Measurements from ENCODE around the gene TCF4.
A peak's percentile ranks its signal among the peaks of the same experiment; 100 is the strongest.

The TCF4 gene

GRCh38 chr18:55321265-55322177 lies 266.5 kb downstream of the TCF4 start:
- H3K9me3 ChIP-seq (ENCODE audit: control extremely low read depth in 1 of 5, control insufficient read depth in 4 of 5, insufficient read depth in 2 of 5, low read depth in 1 of 5, low read length in 4 of 5), result no peaks in the 10 kb centered on the region
- peak overlapping the region; percentile 51 to 78 for H3K27ac ChIP-seq (ENCODE audit: insufficient read depth in 1 of 2, low read depth in 1 of 2, low read length in 2 of 2, poor library complexity in 1 of 2, severe bottlenecking in 2 of 2)
- H3K36me3 ChIP-seq (ENCODE audit: control insufficient read depth in 4 of 4, insufficient read depth in 4 of 4, low read length in 3 of 4), result no peaks in the 10 kb centered on the region
- H3K27me3 ChIP-seq (replicated peaks in 2 of 5; ENCODE audit: control insufficient read depth in 4 of 5, insufficient read depth in 5 of 5, low read length in 4 of 5), result no peaks in the 10 kb centered on the region
- under 1% methylated on average over 25 of the region's 31 CpGs for WGBS (ENCODE audit: insufficient coverage)
- peak; percentile 87 to 93 (median 91) for DNase-seq
- H3K4me1 ChIP-seq (ENCODE audit: control extremely low read depth in 1 of 4, control insufficient read depth in 4 of 4, insufficient read depth in 4 of 4, low read length in 3 of 4), result peaks cover 16 to 54% (median 33%) of the 10 kb centered on the region in 4 experiments
- peak overlapping the region; percentile 55 to 96 (median 89) for H3K4me3 ChIP-seq (ENCODE audit: control insufficient read depth in 1 of 7, extremely low read depth in 1 of 7, insufficient read depth in 4 of 7, low read depth in 2 of 7, low read length in 6 of 7)
- POLR2A ChIA-PET, result interaction anchor here (0.6 to 1.1 kb wide), 6 partner anchors 17 to 1243 kb away, joined by 3 to 9 read pairs (median 3); no protein-coding TSS in a partner anchor
- CTCF ChIA-PET, result interaction anchor here (0.6 to 2.2 kb wide), 8 partner anchors 8 to 95 kb away, joined by 3 to 14 read pairs (median 4); no protein-coding TSS in a partner anchor

GRCh38 chr18:55320424-55321264 lies 267.3 kb downstream of the TCF4 start:
- Histone ChIP-seq H3K4me1 (ENCODE audit: control extremely low read depth in 1 of 4, control insufficient read depth in 4 of 4, insufficient read depth in 4 of 4, low read length in 3 of 4) (peaks cover 16 to 54% (median 37%) of the 10 kb centered on the region in 4 experiments), H3K4me3 (ENCODE audit: control insufficient read depth in 1 of 7, extremely low read depth in 1 of 7, insufficient read depth in 4 of 7, low read depth in 2 of 7, low read length in 6 of 7) (peak overlapping the region in 6 of 7 experiments; percentile 77 to 96 (median 90)), H3K9me3 (ENCODE audit: control extremely low read depth in 1 of 5, control insufficient read depth in 4 of 5, insufficient read depth in 2 of 5, low read depth in 1 of 5, low read length in 4 of 5) (no peaks in the 10 kb centered on the region), H3K27ac (ENCODE audit: insufficient read depth in 1 of 2, low read depth in 1 of 2, low read length in 2 of 2, poor library complexity in 1 of 2, severe bottlenecking in 2 of 2) (peak overlapping the region; percentile 51 to 78), H3K27me3 (replicated peaks in 2 of 5; ENCODE audit: control insufficient read depth in 4 of 5, insufficient read depth in 5 of 5, low read length in 4 of 5) (no peaks in the 10 kb centered on the region), H3K36me3 (ENCODE audit: control insufficient read depth in 4 of 4, insufficient read depth in 4 of 4, low read length in 3 of 4) (no peaks in the 10 kb centered on the region)
- POLR2A ChIA-PET, result interaction anchor here (0.6 kb wide), 2 partner anchors 307 to 1244 kb away, joined by 3 read pairs; no protein-coding TSS in a partner anchor
- peak in 2 of 3 donors; percentile 41 to 54 for DNase-seq
- CTCF ChIA-PET, result interaction anchor here (1.3 to 2.2 kb wide), 2 partner anchors 9 to 22 kb away, joined by 4 to 14 read pairs; no protein-coding TSS in a partner anchor
- 82% methylated on average over 4 of the region's 8 CpGs for WGBS (ENCODE audit: insufficient coverage)

GRCh38 chr18:55319459-55320193 lies 268.4 kb downstream of the TCF4 start:
- Histone ChIP-seq H3K27me3 (replicated peaks in 2 of 5; ENCODE audit: control insufficient read depth in 4 of 5, insufficient read depth in 5 of 5, low read length in 4 of 5) (no peaks in the 10 kb centered on the region), H3K9me3 (ENCODE audit: control extremely low read depth in 1 of 5, control insufficient read depth in 4 of 5, insufficient read depth in 2 of 5, low read depth in 1 of 5, low read length in 4 of 5) (no peaks in the 10 kb centered on the region), H3K4me1 (ENCODE audit: control extremely low read depth in 1 of 4, control insufficient read depth in 4 of 4, insufficient read depth in 4 of 4, low read length in 3 of 4) (peaks cover 16 to 54% (median 37%) of the 10 kb centered on the region in 4 experiments), H3K36me3 (ENCODE audit: control insufficient read depth in 4 of 4, insufficient read depth in 4 of 4, low read length in 3 of 4) (no peaks in the 10 kb centered on the region), H3K27ac (ENCODE audit: insufficient read depth in 1 of 2, low read depth in 1 of 2, low read length in 2 of 2, poor library complexity in 1 of 2, severe bottlenecking in 2 of 2) (peak overlapping the region; percentile 3 to 57), H3K4me3 (ENCODE audit: control insufficient read depth in 1 of 7, extremely low read depth in 1 of 7, insufficient read depth in 4 of 7, low read depth in 2 of 7, low read length in 6 of 7) (peak overlapping the region in 5 of 7 experiments; percentile 2 to 96 (median 9))
- CTCF ChIA-PET, result interaction anchor here (0.5 to 1.3 kb wide), 3 partner anchors 9 to 24 kb away, joined by 3 read pairs; no protein-coding TSS in a partner anchor
- DNase-seq, result no peak
- no CpG with 5 or more reads among the region's 6 CpGs for WGBS (ENCODE audit: insufficient coverage)
- POLR2A ChIA-PET, result interaction anchor here (0.6 kb wide), 1 partner anchor 24 kb away, joined by 4 read pairs; no protein-coding TSS in a partner anchor

- no peak overlapping the region for H3K27ac ChIP-seq (ENCODE audit: insufficient read depth in 1 of 2, low read depth in 1 of 2, low read length in 2 of 2, poor library complexity in 1 of 2, severe bottlenecking in 2 of 2)
- no peak for DNase-seq
- H3K36me3 ChIP-seq (ENCODE audit: control insufficient read depth in 4 of 4, insufficient read depth in 4 of 4, low read length in 3 of 4), result no peaks in the 10 kb centered on the region
- H3K4me1 ChIP-seq (ENCODE audit: control extremely low read depth in 1 of 4, control insufficient read depth in 4 of 4, insufficient read depth in 4 of 4, low read length in 3 of 4), result peaks cover 16 to 54% (median 37%) of the 10 kb centered on the region in 4 experiments
- no peaks in the 10 kb centered on the region for H3K27me3 ChIP-seq (replicated peaks in 2 of 5; ENCODE audit: control insufficient read depth in 4 of 5, insufficient read depth in 5 of 5, low read length in 4 of 5)
- POLR2A ChIA-PET, result interaction anchor here (0.6 kb wide), 1 partner anchor 23 kb away, joined by 4 read pairs; no protein-coding TSS in a partner anchor
- H3K4me3 ChIP-seq (ENCODE audit: control insufficient read depth in 1 of 7, extremely low read depth in 1 of 7, insufficient read depth in 4 of 7, low read depth in 2 of 7, low read length in 6 of 7), result peak overlapping the region in 4 of 7 experiments; percentile 8 to 96 (median 27)
- WGBS (ENCODE audit: insufficient coverage), result 70% methylated on average over 2 of the region's 3 CpGs
- no peaks in the 10 kb centered on the region for H3K9me3 ChIP-seq (ENCODE audit: control extremely low read depth in 1 of 5, control insufficient read depth in 4 of 5, insufficient read depth in 2 of 5, low read depth in 1 of 5, low read length in 4 of 5)
- CTCF ChIA-PET, result interaction anchor here (1.0 to 1.3 kb wide), 3 partner anchors 9 to 1246 kb away, joined by 3 read pairs; no protein-coding TSS in a partner anchor
Measured at GRCh38 chr18:55318951-55319441, 269.0 kb downstream of the TCF4 start.

- Histone ChIP-seq H3K27me3 (replicated peaks in 2 of 5; ENCODE audit: control insufficient read depth in 4 of 5, insufficient read depth in 5 of 5, low read length in 4 of 5) (no peaks in the 10 kb centered on the region), H3K36me3 (ENCODE audit: control insufficient read depth in 4 of 4, insufficient read depth in 4 of 4, low read length in 3 of 4) (no peaks in the 10 kb centered on the region), H3K4me1 (ENCODE audit: control extremely low read depth in 1 of 4, control insufficient read depth in 4 of 4, insufficient read depth in 4 of 4, low read length in 3 of 4) (peaks cover 11 to 46% (median 30%) of the 10 kb centered on the region in 4 experiments), H3K9me3 (ENCODE audit: control extremely low read depth in 1 of 5, control insufficient read depth in 4 of 5, insufficient read depth in 2 of 5, low read depth in 1 of 5, low read length in 4 of 5) (no peaks in the 10 kb centered on the region), H3K27ac (ENCODE audit: insufficient read depth in 1 of 2, low read depth in 1 of 2, low read length in 2 of 2, poor library complexity in 1 of 2, severe bottlenecking in 2 of 2) (no peak overlapping the region), H3K4me3 (ENCODE audit: control insufficient read depth in 1 of 7, extremely low read depth in 1 of 7, insufficient read depth in 4 of 7, low read depth in 2 of 7, low read length in 6 of 7) (peak overlapping the region in 2 of 7 experiments; percentile 1 to 25)
- no peak for DNase-seq
- ChIA-PET POLR2A (no interaction called here), CTCF (interaction anchor here (1.1 to 1.5 kb wide), 4 partner anchors 9 to 1247 kb away, joined by 3 to 6 read pairs (median 4); no protein-coding TSS in a partner anchor)
- WGBS (ENCODE audit: insufficient coverage), result no CpG with 5 or more reads among the region's 6 CpGs
Measured at GRCh38 chr18:55317864-55318263, 270.1 kb downstream of the TCF4 start.

- POLR2A ChIA-PET, result no interaction called here
- peaks cover 8 to 41% (median 26%) of the 10 kb centered on the region in 4 experiments for H3K4me1 ChIP-seq (ENCODE audit: control extremely low read depth in 1 of 4, control insufficient read depth in 4 of 4, insufficient read depth in 4 of 4, low read length in 3 of 4)
- no peaks in the 10 kb centered on the region for H3K27me3 ChIP-seq (replicated peaks in 2 of 5; ENCODE audit: control insufficient read depth in 4 of 5, insufficient read depth in 5 of 5, low read length in 4 of 5)
- H3K36me3 ChIP-seq (ENCODE audit: control insufficient read depth in 4 of 4, insufficient read depth in 4 of 4, low read length in 3 of 4), result no peaks in the 10 kb centered on the region
- H3K4me3 ChIP-seq (ENCODE audit: control insufficient read depth in 1 of 7, extremely low read depth in 1 of 7, insufficient read depth in 4 of 7, low read depth in 2 of 7, low read length in 6 of 7), result no peak overlapping the region
- CTCF ChIA-PET, result interaction anchor here (1.1 to 1.5 kb wide), 2 partner anchors 8 to 82 kb away, joined by 5 to 6 read pairs; no protein-coding TSS in a partner anchor
- H3K27ac ChIP-seq (ENCODE audit: insufficient read depth in 1 of 2, low read depth in 1 of 2, low read length in 2 of 2, poor library complexity in 1 of 2, severe bottlenecking in 2 of 2), result no peak overlapping the region
- no peak for DNase-seq
- no CpG with 5 or more reads among the region's 1 CpG for WGBS (ENCODE audit: insufficient coverage)
- H3K9me3 ChIP-seq (ENCODE audit: control extremely low read depth in 1 of 5, control insufficient read depth in 4 of 5, insufficient read depth in 2 of 5, low read depth in 1 of 5, low read length in 4 of 5), result no peaks in the 10 kb centered on the region
Measured at GRCh38 chr18:55317324-55317723, 270.7 kb downstream of the TCF4 start.
